GM19463 (cell line): ENCODE measurements around the gene NSRP1.
"Not testable (repeated sequence)": the region's sequence is repeated elsewhere in the genome, so short reads cannot be mapped to it uniquely, and the experiment has no call there.

ENCODE experiments used
- ATAC-seq: cut with Tn5 transposase; IDR thresholded peaks from one replicate; pipeline ENCODE4 v1.9.1; 2021; ENCODE audit warnings: mild to moderate bottlenecking, moderate library complexity; ENCODE audit not compliant: unreplicated experiment

Gene NSRP1

DNA sequence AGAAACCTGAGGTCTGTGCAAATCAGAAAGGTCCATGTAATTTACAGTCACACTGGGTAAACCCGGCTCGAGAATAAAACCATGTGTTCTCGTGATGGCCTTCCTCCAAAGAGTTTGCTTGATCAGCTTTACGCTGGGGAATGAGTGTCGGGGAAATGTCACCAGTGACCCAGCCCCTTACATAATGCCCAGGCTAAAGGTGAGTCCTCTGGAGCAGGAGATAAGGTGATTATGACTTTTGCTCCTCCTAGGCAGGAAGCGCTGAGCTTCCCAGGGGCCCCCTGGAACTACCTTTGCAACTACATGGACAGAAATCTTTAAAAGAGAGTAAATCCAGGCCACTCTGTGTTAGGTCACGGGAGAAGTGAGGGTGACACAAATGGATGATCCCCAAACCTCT, 103.2 kb downstream of the NSRP1 start:
- ATAC-seq, result no peak

DNA sequence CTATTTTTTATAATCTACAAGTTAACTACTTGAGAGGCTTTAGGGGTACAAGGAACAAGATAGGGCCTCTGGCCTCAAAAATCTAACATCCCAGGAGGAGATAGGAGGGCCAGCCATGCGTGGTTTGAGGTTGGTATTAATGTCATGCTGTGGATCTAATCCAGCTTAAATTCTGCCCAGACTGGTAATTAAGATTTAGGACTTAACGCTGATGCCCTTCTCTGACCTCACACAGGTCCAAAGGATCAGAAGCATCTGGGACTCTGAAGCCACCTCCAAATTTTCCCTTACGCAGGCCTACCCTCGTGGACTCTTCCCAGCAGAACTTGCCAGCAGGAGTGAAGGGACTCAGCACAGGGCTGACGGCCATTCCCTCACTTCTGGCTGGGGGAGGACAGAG, 103.8 kb downstream of the NSRP1 start:
- ATAC-seq, result no peak

- no peak for ATAC-seq
Measured at GRCh38 chr17:30221346-30221745, 104.7 kb downstream of the NSRP1 start.

DNA sequence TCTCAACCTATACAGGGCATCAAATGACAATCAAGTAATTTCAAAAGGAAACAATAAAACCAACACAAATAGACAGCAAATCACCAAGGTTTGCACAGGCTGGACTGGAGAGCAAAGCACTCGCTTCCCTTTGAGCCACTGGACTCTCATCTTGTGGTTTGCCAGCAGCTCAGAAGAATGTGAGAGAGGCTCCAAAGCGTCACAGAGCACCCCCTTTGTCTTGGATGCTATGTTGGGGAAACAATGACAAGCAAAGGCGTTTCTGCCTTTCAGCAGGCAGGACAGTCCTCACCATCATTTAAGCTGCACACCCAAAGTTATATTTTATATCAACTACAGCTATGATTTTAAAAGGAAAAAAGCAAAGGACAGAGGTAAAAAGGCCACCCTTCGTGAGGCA, 105.6 kb downstream of the NSRP1 start:
- no peak for ATAC-seq

DNA sequence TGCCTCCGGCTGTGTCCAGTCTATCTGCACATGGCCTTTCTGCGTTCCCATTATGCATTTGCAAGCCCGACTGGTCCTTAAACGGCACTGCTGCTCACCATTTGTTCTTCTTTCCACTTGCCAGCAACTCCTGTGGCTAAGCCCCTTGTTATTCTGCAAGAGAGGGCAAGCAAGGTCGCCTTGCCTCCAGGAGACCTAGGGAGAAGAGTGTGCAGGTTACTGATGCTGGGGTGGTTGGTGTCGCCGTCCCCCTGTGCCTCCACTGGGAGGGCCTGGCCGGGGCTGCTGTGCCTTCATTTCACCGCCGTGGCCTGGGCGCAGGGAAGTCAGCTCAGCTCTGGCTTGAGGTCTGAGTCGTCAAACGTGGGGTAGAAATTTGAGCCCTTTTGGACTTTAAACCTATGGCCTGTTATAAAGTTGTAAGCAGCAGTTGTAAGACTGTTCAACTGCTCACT, 106.1 kb downstream of the NSRP1 start:
- no peak for ATAC-seq

DNA sequence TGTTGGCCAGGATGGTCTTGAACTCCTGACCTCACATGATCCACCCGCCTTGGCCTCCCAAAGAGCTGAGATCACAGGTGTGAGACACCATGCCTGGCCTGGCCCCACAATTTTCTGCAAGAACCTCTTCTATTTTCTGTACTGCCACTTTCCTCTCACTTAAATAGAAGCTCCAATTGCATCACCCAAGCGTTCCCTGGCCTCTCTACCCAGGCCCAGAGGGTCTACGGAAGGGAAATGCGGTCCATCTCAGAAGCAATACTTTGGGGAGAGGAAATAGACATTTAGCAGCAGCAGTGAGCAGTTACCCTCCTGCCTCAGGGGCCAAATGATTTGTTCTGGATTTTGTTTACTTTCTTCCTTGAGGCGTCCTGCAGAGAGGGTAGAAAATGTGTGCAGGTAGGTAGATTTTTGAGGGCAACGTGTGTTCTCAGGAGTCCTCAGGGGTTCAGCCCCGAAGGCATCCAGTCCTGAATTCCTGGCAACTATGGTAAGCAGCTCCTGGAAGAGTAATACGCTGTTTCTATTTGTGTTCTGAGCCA, 107.9 kb downstream of the NSRP1 start:
- no peak for ATAC-seq

DNA sequence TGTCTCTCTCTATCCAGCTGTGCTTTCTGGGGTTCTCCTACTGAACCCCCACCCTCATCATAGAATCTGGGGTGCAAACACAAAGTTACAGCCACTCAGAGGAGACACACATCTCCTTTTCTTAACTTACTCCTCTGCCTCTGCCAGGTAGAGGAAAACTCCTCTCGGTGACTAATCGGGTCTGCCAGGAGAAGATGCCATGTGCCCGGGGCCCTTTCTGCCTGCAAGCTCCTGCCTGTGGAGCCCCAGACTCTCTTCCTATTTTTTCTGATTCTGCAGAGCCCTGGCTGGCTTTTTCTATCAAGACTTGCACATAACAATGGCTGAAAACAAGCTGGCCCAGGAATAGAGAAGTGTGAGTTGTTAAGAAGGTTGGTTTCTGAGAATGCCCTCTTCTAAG, 108.5 kb downstream of the NSRP1 start:
- ATAC-seq, result no peak

GRCh38 chr17:30225919-30226553, 109.4 kb downstream of the NSRP1 start:
- no peak for ATAC-seq

DNA sequence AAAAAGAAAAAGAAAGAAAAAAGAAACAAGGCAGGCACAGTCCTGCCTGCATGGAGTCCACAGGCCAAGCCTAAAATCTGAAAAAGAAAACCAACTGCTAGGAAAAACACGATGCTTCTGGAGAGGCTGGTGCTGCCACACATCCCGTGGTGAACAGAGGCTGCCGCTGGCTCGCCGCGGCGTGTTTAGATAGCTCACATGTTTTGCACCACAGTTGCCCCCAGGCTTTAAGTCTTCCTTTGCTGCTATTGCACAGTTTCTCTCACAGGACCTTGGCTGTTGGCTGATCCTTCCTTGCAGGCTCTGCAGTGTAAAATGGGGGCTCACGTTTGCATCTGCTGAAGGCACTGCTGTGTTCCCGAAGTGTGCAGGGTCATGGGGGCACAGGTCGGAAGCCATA, 110.3 kb downstream of the NSRP1 start:
- no peak for ATAC-seq

DNA sequence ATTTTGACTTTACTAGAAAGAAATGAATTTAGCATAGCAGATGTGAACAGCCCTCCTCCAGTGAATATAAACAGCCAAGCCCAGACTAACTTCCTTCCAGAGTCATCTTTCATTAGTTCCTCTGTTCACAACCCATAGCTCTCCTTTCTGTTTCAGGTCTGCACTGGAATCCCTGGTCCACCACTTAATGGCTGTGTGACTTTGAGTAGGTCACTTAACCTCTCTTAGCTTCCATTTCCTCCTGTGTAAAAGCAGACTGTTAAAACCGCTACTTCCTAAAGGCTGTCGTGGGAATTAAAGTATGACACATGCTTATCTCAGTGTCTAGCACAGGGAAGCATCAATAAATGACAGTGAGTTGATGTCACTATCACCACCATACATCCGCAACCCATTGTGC, 111.4 kb downstream of the NSRP1 start:
- ATAC-seq, result no peak

DNA sequence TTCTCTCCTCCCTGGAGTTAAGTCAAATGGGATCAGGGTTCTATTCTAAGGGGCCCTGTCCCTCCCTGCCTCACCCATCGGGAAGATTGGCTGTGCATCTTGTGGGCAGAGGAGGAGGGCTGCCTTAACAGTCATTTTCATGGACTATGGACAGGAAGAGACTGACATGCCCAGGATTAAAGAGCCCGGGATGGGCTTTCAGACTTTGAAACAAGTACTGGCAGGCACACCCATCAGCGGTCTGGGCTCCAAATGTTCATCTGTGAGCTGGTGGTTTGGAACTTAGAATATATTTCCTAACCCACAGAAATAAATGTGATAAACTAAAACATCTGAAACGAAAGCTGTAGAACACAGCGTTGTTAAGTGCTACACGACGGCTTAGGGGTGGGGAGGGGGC, 112.4 kb downstream of the NSRP1 start:
- ATAC-seq, result no peak

GRCh38 chr17:30230009-30230408, 113.4 kb downstream of the NSRP1 start:
- not testable (repeated sequence) for ATAC-seq

GRCh38 chr17:30230596-30231125, 114.0 kb downstream of the NSRP1 start:
- ATAC-seq, result no peak

DNA sequence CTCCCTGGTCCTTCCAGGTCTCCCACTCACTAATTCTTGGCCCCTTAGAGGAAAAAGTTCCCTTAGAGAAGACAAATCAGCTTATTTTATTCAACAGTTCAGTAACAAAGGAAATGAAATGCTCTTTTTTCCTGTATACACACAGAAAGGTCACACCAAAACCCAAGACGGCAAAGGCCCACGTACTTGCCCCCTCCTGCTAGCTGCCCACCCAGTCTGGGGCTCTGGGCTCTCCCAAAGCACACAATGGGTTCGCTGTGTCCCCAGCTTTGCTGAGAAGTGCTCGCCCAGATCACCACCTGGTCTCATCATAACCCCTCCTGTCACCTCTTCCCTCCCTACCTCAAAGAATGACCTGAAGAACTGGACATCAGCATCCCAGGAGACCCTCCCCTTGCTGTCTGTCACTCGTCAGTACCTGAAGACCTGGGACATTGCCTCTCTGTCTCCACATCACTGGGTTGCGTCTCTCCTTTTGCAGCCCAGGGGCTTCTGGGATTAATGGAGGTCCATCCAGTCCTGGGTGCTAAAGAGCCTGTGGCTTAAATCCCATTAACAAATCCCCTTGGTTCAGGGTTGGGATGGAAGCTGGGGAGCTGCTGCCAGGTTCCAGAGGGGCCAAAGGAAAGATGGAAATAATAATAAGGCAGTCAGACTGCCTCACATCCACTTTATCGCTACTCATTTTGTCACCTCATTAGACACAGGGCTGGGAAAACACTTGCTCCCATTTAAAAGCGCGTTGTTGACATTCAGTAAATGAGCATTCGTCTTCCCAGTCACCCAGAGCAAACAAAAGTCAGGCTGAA, 115.6 kb downstream of the NSRP1 start:
- no peak for ATAC-seq

DNA sequence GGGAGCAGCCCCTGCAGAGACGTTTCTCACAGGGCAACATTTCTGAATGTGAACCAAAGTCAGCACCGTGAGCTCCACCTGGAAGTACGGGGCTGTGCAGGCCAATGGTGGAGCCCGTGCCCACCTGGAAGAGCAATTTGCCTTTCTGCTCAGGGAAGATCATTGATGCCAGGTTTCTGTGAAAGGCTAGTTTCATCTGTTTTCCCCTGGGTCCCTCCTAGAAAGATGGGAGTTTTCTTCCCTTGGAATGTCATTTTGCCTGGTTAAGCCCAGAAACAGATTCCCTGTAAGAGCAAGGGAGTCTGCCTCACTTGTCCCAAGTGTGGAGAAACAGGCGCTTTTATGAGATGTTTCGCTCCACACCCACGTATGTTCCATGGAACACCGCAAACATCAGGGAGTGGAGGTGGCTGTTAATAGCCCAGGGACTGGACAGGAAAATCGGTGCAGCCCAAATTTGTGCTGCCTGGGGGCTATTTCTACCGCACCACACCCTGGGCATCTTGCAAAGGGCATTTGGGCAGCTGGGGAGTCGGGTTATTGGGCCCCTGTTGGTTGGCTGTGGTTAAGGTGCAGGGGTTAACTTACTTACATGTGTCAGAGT, 116.3 kb downstream of the NSRP1 start:
- no peak for ATAC-seq

DNA sequence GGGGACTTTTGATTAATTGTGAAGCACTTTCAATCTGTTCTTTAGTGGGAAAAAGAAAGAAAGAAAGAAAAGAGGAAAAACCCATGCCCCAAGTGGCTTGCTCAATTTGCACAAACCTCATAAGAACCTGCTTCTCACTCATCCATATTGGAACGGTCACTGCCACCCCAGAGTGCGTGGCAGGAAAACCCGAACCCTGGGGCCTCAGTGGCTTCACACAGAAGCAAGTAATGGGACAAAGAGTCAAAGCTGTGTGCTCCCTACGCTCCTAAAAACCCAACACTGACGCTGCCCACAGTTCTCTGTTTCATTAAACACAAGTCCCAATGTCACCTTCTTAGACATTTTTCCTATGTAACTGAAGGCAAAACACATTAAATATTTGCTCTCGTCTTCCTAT, 117.7 kb downstream of the NSRP1 start:
- ATAC-seq, result no peak

DNA sequence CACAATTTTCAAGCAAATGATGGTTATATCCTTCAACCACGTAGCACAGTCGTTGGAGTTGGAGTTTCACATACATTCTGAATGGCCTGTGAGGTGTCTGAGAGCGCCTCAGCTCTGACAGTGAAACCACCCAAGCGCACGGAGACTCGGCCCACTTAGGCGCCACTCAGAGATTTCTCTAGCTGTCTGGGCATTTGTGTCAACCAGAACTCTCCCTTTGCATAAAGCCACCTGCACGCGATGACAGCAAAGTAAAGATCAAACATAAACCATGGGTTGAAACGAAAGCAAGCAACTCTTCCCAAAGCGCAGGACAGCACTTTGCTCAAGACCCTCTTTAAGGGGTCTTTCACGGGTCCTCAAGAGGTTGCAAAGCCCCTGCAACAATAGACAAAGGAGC, 118.3 kb downstream of the NSRP1 start:
- ATAC-seq, result peak; percentile 58

DNA sequence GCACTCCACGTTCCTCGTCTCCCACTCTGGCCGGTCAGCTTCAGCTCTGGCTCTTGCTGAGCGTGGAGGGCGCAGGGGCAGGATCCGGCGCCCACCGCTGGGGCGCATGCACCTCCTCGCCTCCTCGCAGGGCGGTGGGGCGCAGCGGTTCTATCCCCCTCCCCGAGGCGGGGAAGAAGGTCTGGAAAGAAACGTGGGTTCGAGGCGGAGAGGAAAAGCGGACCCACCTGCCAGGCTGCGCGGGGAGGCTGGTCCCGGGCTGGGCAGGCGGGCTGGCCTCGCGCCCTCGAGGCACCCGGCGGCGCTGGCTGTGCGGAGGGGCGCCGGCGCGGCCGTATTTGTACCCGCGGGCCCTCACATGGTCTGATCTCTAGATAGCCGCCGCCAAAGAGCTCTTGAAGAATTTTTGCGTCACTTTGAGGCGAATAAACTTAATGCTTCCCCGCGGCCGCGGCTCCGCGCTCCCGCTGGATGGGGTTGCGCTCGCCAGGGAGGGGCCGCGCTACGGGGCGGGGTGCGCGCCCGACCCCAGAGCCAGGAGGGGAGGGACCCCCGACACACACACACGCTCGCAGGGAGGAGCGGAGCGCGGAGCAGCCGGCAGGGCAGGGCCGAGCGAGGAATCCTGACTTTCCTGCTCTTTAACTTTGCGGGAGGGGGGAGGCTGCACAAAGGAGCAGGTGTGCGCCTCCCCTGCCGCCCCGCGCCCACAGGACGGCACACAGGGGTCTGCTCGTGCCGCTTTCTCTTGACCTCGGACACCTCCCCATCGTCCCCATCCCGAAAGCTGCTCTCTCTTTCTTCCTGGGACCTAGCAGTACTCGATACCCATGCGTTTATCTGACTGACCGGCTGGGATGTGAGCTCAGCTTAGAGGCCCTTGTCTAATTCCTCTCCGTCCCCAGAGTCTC, 119.0 kb downstream of the NSRP1 start, which contains the start of gene SLC6A4:
Gene SLC6A4, minus strand, starts transcription at position 312 of the 911 bp plus-strand sequence. CDS start 13,739 bp downstream, outside the sequence.
- ATAC-seq, result no peak
